Activated T-cell treated with anti-CD3 and anti-CD28 coated beads, Interleukin-2, amount 50 U/mL, for 24 hours (primary cell): ENCODE results near the gene CMPK2.
"Not testable (repeated sequence)": the region's sequence is repeated elsewhere in the genome, so short reads cannot be mapped to it uniquely, and the experiment has no call there.

Source experiments
- DNase-seq: peaks from one replicate; pipeline ENCODE4 v3.0.0-alpha.2; 2020
- H3K27ac Mint-ChIP-seq: 2 replicates; pipeline ENCODE4 v1.8.0; 2020; ENCODE audit warnings: mild to moderate bottlenecking, mixed read lengths
- H3K27me3 Mint-ChIP-seq: 2 replicates; pipeline ENCODE4 v1.8.0; 2020; ENCODE audit warnings: mixed read lengths
- H3K36me3 Mint-ChIP-seq: 2 replicates; pipeline ENCODE4 v1.8.0; 2020; ENCODE audit warnings: low read depth, mixed read lengths
- H3K4me1 Mint-ChIP-seq: 2 replicates; pipeline ENCODE4 v1.8.0; 2020; ENCODE audit warnings: low read depth, mixed read lengths
- H3K4me3 Mint-ChIP-seq: 2 replicates; pipeline ENCODE4 v1.8.0; 2020; ENCODE audit warnings: mild to moderate bottlenecking, moderate library complexity, mixed read lengths
- H3K9me3 Mint-ChIP-seq: 2 replicates; pipeline ENCODE4 v1.8.0; 2020; ENCODE audit warnings: mixed read lengths

The CMPK2 gene, protein sequence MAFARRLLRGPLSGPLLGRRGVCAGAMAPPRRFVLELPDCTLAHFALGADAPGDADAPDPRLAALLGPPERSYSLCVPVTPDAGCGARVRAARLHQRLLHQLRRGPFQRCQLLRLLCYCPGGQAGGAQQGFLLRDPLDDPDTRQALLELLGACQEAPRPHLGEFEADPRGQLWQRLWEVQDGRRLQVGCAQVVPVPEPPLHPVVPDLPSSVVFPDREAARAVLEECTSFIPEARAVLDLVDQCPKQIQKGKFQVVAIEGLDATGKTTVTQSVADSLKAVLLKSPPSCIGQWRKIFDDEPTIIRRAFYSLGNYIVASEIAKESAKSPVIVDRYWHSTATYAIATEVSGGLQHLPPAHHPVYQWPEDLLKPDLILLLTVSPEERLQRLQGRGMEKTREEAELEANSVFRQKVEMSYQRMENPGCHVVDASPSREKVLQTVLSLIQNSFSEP

GRCh38 chr2:6865346-6866274 is at the start of gene CMPK2:
Gene CMPK2, minus strand, starts transcription at chr2:6865907. Its CDS starts 211 bp downstream, at chr2:6865696.
- Mint-ChIP-seq H3K4me1 (peaks cover 21% of the 10 kb centered on the region), H3K36me3 (peaks cover 26% of the 10 kb centered on the region)
- DNase-seq, result peak; percentile 85

GRCh38 chr2:6915399-6915798 is 49.7 kb upstream of the CMPK2 start:
- H3K4me1 Mint-ChIP-seq, result peaks cover 81% of the 10 kb centered on the region
- H3K36me3 Mint-ChIP-seq, result peaks cover 54% of the 10 kb centered on the region

More at GRCh38 chr2:6865346-6866274, at the start of gene CMPK2:
- H3K27ac Mint-ChIP-seq, result peak within 1 kb of the TSS; percentile 93
- no peaks in the 10 kb centered on the region for H3K27me3 Mint-ChIP-seq
- H3K4me3 Mint-ChIP-seq, result peak within 1 kb of the TSS; percentile 80
- H3K9me3 Mint-ChIP-seq, result peaks cover 7% of the 10 kb centered on the region

DNA sequence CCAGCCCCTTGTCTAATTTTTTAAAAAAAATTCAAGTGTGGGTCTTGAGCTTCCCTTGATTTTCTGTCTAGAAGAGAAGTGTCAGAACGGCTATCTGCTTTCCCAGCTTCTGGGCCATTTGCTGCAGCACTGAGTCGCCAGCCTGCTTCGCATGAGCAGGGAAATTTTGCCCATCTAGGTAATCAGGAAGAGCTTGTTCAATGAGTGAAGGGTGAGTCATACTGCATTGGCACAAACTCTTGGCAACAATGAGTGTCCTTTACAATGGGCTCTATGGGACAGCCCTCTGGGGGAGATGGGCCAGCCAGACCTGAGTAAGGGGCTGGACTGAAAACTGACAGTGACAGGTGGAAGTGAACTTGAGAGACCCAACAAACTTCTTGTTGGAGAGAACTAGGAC is 49.1 kb upstream of the CMPK2 start:
- Mint-ChIP-seq H3K27ac (peak overlapping the region; percentile 80), H3K4me1 (peaks cover 80% of the 10 kb centered on the region), H3K9me3 (peaks cover 4% of the 10 kb centered on the region), H3K27me3 (no peaks in the 10 kb centered on the region), H3K4me3 (peak overlapping the region; percentile 24), H3K36me3 (peaks cover 51% of the 10 kb centered on the region)
- no peak for DNase-seq

More at GRCh38 chr2:6915399-6915798, 49.7 kb upstream of the CMPK2 start:
- Mint-ChIP-seq H3K27me3 (no peaks in the 10 kb centered on the region), H3K4me3 (no peak overlapping the region), H3K9me3 (peaks cover 4% of the 10 kb centered on the region), H3K27ac (peak overlapping the region; percentile 80)
- no peak for DNase-seq

- peak overlapping the region; percentile 69 for H3K4me3 Mint-ChIP-seq
- peaks cover 4% of the 10 kb centered on the region for H3K9me3 Mint-ChIP-seq
- peak overlapping the region; percentile 94 for H3K27ac Mint-ChIP-seq
- DNase-seq, result no peak
- peaks cover 80% of the 10 kb centered on the region for H3K4me1 Mint-ChIP-seq
- peaks cover 48% of the 10 kb centered on the region for H3K36me3 Mint-ChIP-seq
- H3K27me3 Mint-ChIP-seq, result no peaks in the 10 kb centered on the region
Measured at GRCh38 chr2:6913415-6914157, 47.9 kb upstream of the CMPK2 start.

DNA sequence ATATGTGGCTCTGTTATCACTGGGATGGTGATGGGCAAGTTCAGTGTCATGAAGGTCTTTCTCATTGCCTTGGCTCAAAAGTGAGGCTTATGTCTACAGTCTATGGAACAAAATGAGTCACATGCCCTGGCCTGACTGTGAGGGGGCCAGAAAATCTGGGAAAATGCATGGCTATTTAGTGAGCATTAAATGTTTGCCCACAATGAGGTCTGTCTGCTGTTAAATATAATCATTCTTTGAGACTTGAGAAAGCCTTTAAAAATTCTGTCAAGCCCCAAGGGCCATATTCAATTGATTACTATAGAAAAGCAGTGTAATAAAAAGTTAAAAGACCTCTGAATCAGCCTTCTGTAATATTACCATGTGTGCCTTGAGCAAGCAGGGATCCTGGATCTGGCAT is 46.0 kb upstream of the CMPK2 start:
- Mint-ChIP-seq H3K9me3 (peaks cover 13% of the 10 kb centered on the region), H3K4me3 (peak overlapping the region; percentile 69), H3K27me3 (no peaks in the 10 kb centered on the region), H3K27ac (peak overlapping the region; percentile 91), H3K4me1 (peaks cover 95% of the 10 kb centered on the region), H3K36me3 (peaks cover 66% of the 10 kb centered on the region)
- no peak for DNase-seq

DNA sequence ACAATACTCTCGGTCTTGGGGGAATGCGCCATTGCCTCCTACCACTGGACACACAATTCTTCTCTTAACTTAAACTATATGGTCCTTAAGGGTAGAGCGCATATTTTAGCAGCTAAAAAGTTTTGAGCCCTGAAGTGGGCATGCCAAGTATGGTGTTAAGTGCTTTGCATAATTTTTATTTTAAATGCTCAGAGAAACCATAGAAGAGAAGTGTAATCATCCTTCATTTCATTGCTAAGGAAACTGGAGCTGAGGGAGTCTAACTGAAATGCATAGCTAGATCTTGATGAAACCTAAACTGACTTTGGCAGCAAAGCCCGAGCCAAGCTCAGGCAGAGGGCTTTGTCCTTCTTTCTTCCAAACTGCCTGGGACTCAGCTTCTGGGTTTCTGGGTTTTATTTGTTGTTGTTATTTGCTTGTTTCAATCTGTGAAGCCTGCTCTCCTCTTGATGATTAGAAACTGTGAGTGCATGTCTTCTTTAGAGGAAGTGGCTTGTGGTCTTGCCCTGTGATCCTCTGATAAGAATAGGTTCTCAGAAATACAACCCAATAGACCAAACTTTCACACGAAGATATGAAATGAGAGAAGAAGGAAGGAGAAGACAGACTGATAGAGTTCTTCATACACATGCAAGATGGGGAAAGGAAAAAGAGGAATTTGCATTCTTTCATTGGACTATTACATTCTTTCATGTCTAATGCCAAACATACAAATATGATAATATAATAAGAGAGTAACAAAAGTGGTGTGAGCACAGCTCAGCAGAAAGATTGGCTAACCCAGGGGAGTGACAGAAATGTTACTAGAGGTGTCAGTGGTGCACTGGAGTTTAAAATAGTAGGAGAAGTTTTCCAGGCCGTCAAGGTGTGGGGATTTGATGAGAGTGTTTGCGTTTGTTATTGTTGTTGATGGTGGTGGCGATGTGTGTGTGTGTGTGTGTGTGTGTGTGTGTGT is 44.0 kb upstream of the CMPK2 start:
- peak overlapping the region; percentile 61 for H3K4me3 Mint-ChIP-seq
- H3K27ac Mint-ChIP-seq, result peak overlapping the region; percentile 91
- H3K4me1 Mint-ChIP-seq, result peaks cover 91% of the 10 kb centered on the region
- H3K36me3 Mint-ChIP-seq, result peaks cover 70% of the 10 kb centered on the region
- no peaks in the 10 kb centered on the region for H3K27me3 Mint-ChIP-seq
- DNase-seq, result no peak
- peaks cover 13% of the 10 kb centered on the region for H3K9me3 Mint-ChIP-seq

DNA sequence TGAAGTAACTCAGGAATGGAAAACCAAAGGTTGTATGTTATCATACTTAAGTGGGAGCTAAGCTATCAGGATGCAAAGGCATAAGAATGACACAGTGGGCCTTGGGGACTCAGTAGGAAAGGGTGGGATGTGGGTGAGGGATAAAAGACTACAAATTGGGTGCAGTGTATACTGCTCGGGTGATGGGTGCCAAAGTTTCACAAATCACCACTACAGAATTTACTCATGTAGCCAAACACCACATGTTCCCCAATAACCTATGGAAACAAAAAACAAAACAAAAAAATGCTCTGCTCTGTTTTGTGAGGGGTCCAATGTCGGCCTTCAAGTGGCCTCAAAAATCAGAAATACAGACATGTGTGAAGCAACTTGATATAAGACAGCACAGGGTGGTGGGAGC is 42.6 kb upstream of the CMPK2 start:
- no peak for DNase-seq
- H3K4me1 Mint-ChIP-seq, result peaks cover 79% of the 10 kb centered on the region
- no peaks in the 10 kb centered on the region for H3K27me3 Mint-ChIP-seq
- peaks cover 75% of the 10 kb centered on the region for H3K36me3 Mint-ChIP-seq
- H3K9me3 Mint-ChIP-seq, result peaks cover 17% of the 10 kb centered on the region
- H3K4me3 Mint-ChIP-seq, result peak overlapping the region; percentile 13
- H3K27ac Mint-ChIP-seq, result peak overlapping the region; percentile 91

DNA sequence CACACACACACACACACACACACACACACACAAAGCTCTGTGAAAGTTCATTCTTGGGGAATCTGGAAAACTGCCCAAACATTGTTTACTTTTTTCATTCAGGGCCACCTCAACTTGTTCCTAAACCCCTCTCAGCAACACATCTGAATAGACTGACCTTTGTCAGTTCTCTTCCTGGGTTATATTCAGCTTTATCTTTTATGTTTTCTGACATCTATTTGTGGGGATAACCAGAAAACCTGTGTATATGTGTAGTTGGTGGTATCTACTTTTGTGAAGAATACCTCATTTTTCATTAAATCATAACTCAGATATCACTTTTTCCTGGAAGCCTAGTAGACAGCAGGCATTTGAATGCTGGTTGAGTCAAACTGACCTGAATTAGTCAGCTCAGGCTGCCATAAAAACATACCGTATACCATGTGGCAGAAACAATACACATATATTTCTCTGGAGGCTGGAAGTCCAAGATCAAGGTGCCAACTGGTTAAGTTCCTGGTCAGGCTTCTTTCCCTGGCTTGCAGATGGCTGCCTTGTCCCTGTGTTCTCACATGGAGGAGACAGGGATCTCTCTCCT is 40.5 kb upstream of the CMPK2 start:
- Mint-ChIP-seq H3K9me3 (peaks cover 31% of the 10 kb centered on the region), H3K27me3 (no peaks in the 10 kb centered on the region), H3K4me3 (peak overlapping the region; percentile 34), H3K27ac (peak overlapping the region; percentile 88), H3K36me3 (peaks cover 74% of the 10 kb centered on the region), H3K4me1 (peaks cover 58% of the 10 kb centered on the region)
- no peak for DNase-seq

GRCh38 chr2:6905668-6906067 is 40.0 kb upstream of the CMPK2 start:
- H3K4me3 Mint-ChIP-seq, result no peak overlapping the region
- H3K27me3 Mint-ChIP-seq, result no peaks in the 10 kb centered on the region
- DNase-seq, result no peak
- peaks cover 28% of the 10 kb centered on the region for H3K9me3 Mint-ChIP-seq
- H3K27ac Mint-ChIP-seq, result no peak overlapping the region
- H3K36me3 Mint-ChIP-seq, result peaks cover 69% of the 10 kb centered on the region
- peaks cover 52% of the 10 kb centered on the region for H3K4me1 Mint-ChIP-seq

DNA sequence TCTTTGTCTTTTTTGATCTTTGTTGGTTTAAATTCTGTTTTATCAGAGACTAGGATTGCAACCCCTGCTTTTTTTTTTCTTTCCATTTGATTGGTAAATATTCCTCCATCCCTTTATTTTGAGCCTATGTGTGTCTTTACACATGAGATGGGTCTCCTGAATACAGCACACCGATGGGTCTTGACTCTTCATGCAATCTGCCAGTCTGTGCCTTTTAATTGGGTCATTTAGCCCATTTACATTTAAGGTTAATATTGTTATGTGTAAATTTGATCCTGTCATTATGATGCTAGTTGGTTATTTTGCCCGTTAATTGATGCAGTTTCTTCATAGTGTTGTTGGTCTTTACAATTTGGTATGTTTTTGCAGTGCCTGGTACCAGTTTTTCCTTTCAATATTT is 36.9 kb upstream of the CMPK2 start:
- Mint-ChIP-seq H3K9me3 (peaks cover 22% of the 10 kb centered on the region), H3K36me3 (peaks cover 45% of the 10 kb centered on the region), H3K4me1 (peaks cover 26% of the 10 kb centered on the region)
- H3K27me3 Mint-ChIP-seq, H3K4me3 Mint-ChIP-seq, DNase-seq, H3K27ac Mint-ChIP-seq: not testable (repeated sequence)

- Mint-ChIP-seq H3K36me3 (peaks cover 28% of the 10 kb centered on the region), H3K27ac (peak overlapping the region; percentile 82), H3K4me1 (peaks cover 13% of the 10 kb centered on the region), H3K9me3 (peaks cover 7% of the 10 kb centered on the region), H3K27me3 (no peaks in the 10 kb centered on the region), H3K4me3 (no peak overlapping the region)
- no peak for DNase-seq
Measured at GRCh38 chr2:6896930-6897759, 31.4 kb upstream of the CMPK2 start.

DNA sequence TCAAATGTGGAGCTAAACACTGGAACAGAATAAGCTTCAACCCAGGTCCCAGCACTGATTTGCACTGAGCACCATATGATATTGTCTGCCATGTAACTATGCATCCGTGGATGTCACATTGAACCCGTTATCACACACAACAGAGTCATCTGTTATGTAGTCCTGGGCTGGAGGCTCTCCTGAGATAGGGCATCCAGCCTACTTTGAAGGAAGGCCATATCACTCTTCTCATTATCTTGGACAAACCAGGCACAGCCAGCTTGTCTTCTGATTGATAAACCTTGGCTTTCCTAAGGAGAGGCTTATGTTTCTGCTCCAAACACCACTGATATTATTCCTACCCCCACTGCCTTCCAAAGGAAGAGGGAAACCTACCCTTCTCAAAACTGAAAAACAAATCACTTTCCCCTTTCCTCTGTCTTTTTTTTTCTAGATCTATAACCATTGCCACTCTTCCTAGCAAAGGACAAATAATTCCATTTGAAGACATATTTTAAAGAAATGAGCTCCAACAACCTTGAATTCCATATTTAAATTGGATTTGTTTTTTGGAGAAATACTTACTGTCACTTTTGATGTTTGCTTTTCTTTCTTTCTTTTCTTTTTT is 28.3 kb upstream of the CMPK2 start:
- no peak for DNase-seq
- H3K27ac Mint-ChIP-seq, result no peak overlapping the region
- peaks cover 12% of the 10 kb centered on the region for H3K4me1 Mint-ChIP-seq
- no peak overlapping the region for H3K4me3 Mint-ChIP-seq
- H3K9me3 Mint-ChIP-seq, result no peaks in the 10 kb centered on the region
- H3K27me3 Mint-ChIP-seq, result no peaks in the 10 kb centered on the region
- H3K36me3 Mint-ChIP-seq, result peaks cover 30% of the 10 kb centered on the region
